NCI-H82 (cell line): ENCODE results near the gene ATCAY.
"Not testable (repeated sequence)": the region's sequence is repeated elsewhere in the genome, so short reads cannot be mapped to it uniquely, and the experiment has no call there.

Experiments used
- DNase-seq: peaks from one replicate; lab custom pipeline; 2025; lab: John Stamatoyannopoulos, UW

Gene ATCAY

GRCh38 chr19:3949294-3949693 lies 68.8 kb downstream of the ATCAY start:
- DNase-seq: no peak

GRCh38 chr19:3949997-3950859 lies 69.7 kb downstream of the ATCAY start:
- DNase-seq: peak; percentile 66

GRCh38 chr19:3950871-3951861 lies 70.7 kb downstream of the ATCAY start:
- no peak for DNase-seq

GRCh38 chr19:3952755-3953276 lies 72.3 kb downstream of the ATCAY start:
- not testable (repeated sequence) for DNase-seq

GRCh38 chr19:3954107-3954506 lies 73.6 kb downstream of the ATCAY start:
- no peak for DNase-seq

- DNase-seq: not testable (repeated sequence)
Measured at GRCh38 chr19:3955276-3955675, 74.8 kb downstream of the ATCAY start.

GRCh38 chr19:3955688-3956087 lies 75.2 kb downstream of the ATCAY start:
- DNase-seq: no peak

GRCh38 chr19:3958836-3959765 lies 78.6 kb downstream of the ATCAY start:
- no peak for DNase-seq

- DNase-seq: no peak
Measured at GRCh38 chr19:3959766-3960131, 79.3 kb downstream of the ATCAY start.

- DNase-seq: no peak
Measured at GRCh38 chr19:3961007-3961406, 80.5 kb downstream of the ATCAY start.

- DNase-seq: no peak
Measured at GRCh38 chr19:3963458-3964255, 83.2 kb downstream of the ATCAY start.

- DNase-seq: no peak
Measured at GRCh38 chr19:3964256-3965194, 84.0 kb downstream of the ATCAY start.

GRCh38 chr19:3966051-3967017 lies 85.8 kb downstream of the ATCAY start:
- DNase-seq: no peak

GRCh38 chr19:3967983-3968382 lies 87.5 kb downstream of the ATCAY start:
- DNase-seq: not testable (repeated sequence)

GRCh38 chr19:3968556-3969434 lies 88.3 kb downstream of the ATCAY start:
- peak; percentile 52 for DNase-seq

GRCh38 chr19:3969435-3970312 lies 89.2 kb downstream of the ATCAY start:
- DNase-seq: no peak
